Effector CD8-positive, alpha-beta T cell (primary cell): Measurements from ENCODE around the gene ATP2A2.
"Not testable (repeated sequence)": the region's sequence is repeated elsewhere in the genome, so short reads cannot be mapped to it uniquely, and the experiment has no call there.

Experiments used
- DNase-seq: peaks from one replicate; lab custom pipeline; 2025; lab: John Stamatoyannopoulos, UW
- total RNA-seq, 4 experiments: gene quantifications; one replicate each; lab custom pipeline; 2026; lab: John Stamatoyannopoulos, UW

The ATP2A2 gene
- 114 to 202 (median 163) reads per million in 4 experiments for total RNA-seq

- DNase-seq: peak; percentile 83
Measured at GRCh38 chr12:110280779-110281548, at the start of gene ATP2A2. Gene ATP2A2, plus strand, starts transcription at chr12:110281247. Its CDS starts 543 bp downstream, at chr12:110281790.

GRCh38 chr12:110233212-110233903 lies 47.7 kb upstream of the ATP2A2 start:
- no peak for DNase-seq

- no peak for DNase-seq
Measured at GRCh38 chr12:110234331-110234751, 46.7 kb upstream of the ATP2A2 start.

GRCh38 chr12:110234755-110235154 lies 46.3 kb upstream of the ATP2A2 start:
- no peak for DNase-seq

- no peak for DNase-seq
Measured at GRCh38 chr12:110235383-110235782, 45.7 kb upstream of the ATP2A2 start.

GRCh38 chr12:110243227-110243626 lies 37.8 kb upstream of the ATP2A2 start:
- no peak for DNase-seq

- no peak for DNase-seq
Measured at GRCh38 chr12:110244372-110244771, 36.7 kb upstream of the ATP2A2 start.

GRCh38 chr12:110244829-110245228 lies 36.2 kb upstream of the ATP2A2 start:
- DNase-seq: no peak

- DNase-seq: peak; percentile 6
Measured at GRCh38 chr12:110245369-110245772, 35.7 kb upstream of the ATP2A2 start.

- DNase-seq: no peak
Measured at GRCh38 chr12:110246636-110247339, 34.3 kb upstream of the ATP2A2 start.

GRCh38 chr12:110247340-110248095 lies 33.5 kb upstream of the ATP2A2 start:
- DNase-seq: no peak

- no peak for DNase-seq
Measured at GRCh38 chr12:110248096-110248447, 33.0 kb upstream of the ATP2A2 start.

GRCh38 chr12:110249105-110249504 lies 31.9 kb upstream of the ATP2A2 start:
- no peak for DNase-seq

- no peak for DNase-seq
Measured at GRCh38 chr12:110249716-110250225, 31.3 kb upstream of the ATP2A2 start.

GRCh38 chr12:110251381-110251780 lies 29.7 kb upstream of the ATP2A2 start:
- DNase-seq: no peak

- DNase-seq: no peak
Measured at GRCh38 chr12:110252716-110253115, 28.3 kb upstream of the ATP2A2 start.

GRCh38 chr12:110253176-110253575 lies 27.9 kb upstream of the ATP2A2 start:
- no peak for DNase-seq

- DNase-seq: no peak
Measured at GRCh38 chr12:110254971-110255540, 26.0 kb upstream of the ATP2A2 start.

- DNase-seq: not testable (repeated sequence)
Measured at GRCh38 chr12:110255890-110256456, 25.1 kb upstream of the ATP2A2 start.

GRCh38 chr12:110256780-110257431 lies 24.1 kb upstream of the ATP2A2 start:
- DNase-seq: no peak
